ENCODE results near the gene AMN1.

Gene AMN1

GRCh38 chr12:31627456-31628054 is 101.3 kb downstream of the AMN1 start:
- no peak for DNase-seq

- DNase-seq: no peak
These were observed 102.4 kb downstream of the AMN1 start for GRCh38 chr12:31626270-31626995.

DNA sequence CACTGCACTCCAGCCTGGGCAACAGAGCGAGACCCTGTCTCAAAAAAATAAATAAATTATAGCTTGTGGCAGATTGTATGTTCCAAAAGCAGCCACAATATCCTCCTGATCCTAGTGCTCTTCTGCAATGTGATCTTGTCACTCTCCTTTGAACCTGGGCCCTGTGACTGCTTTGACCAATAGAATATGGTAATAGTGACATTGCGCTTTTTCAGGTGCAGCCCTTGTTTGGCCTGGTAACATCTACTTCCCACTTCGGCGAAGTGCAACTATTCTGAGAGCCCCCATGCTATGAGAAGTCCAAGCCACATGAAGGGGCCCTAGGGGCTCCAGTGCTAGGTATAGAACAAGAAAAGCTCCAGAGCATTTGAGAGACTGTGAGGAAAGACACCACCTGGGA is 106.8 kb downstream of the AMN1 start:
- no peak for DNase-seq
